Sciatic nerve (tissue), 2 donors: Measurements from ENCODE around the gene MLLT1. TPM values are rescaled to one million over a fixed set of nuclear protein-coding genes. Genes with fewer than 3 reads are reported as not detected.
"Not testable (repeated sequence)": the region's sequence is repeated elsewhere in the genome, so short reads cannot be mapped to it uniquely, and the experiment has no call there.

Experiments used
- ATAC-seq: fragments of 200-7000 bp; cut with Tn5 transposase; one replicate; pipeline ENCODE4 v1.9.1; 2020; ENCODE audit warnings: mild to moderate bottlenecking, moderate library complexity
- DNase-seq: peaks from one replicate; pipeline ENCODE4 v3.0.0-alpha.2; 2020; ENCODE audit warnings: low spot score
- intact Hi-C: fragments of 100-400 bp; cut with DNase I; formaldehyde crosslinking; loops from one replicate; pipeline ENCODE4 v1.14.2; 2022
- total RNA-seq: library from RNA; stranded (reverse); fragmentation: NEBNext Ultra II Directional; extraction: Animal tissue kit (Norgen Biotek cat#: 25700); gene quantifications from one replicate; pipeline ENCODE4 v1.2.1, GENCODE V29; 2021
- donor health status: DM: no; HTN: no; CAD: no.
- donor health status: DM: no; HTN: no; CAD: no.

The MLLT1 gene, protein sequence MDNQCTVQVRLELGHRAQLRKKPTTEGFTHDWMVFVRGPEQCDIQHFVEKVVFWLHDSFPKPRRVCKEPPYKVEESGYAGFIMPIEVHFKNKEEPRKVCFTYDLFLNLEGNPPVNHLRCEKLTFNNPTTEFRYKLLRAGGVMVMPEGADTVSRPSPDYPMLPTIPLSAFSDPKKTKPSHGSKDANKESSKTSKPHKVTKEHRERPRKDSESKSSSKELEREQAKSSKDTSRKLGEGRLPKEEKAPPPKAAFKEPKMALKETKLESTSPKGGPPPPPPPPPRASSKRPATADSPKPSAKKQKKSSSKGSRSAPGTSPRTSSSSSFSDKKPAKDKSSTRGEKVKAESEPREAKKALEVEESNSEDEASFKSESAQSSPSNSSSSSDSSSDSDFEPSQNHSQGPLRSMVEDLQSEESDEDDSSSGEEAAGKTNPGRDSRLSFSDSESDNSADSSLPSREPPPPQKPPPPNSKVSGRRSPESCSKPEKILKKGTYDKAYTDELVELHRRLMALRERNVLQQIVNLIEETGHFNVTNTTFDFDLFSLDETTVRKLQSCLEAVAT
- 72.5 TPM for total RNA-seq

DNA sequence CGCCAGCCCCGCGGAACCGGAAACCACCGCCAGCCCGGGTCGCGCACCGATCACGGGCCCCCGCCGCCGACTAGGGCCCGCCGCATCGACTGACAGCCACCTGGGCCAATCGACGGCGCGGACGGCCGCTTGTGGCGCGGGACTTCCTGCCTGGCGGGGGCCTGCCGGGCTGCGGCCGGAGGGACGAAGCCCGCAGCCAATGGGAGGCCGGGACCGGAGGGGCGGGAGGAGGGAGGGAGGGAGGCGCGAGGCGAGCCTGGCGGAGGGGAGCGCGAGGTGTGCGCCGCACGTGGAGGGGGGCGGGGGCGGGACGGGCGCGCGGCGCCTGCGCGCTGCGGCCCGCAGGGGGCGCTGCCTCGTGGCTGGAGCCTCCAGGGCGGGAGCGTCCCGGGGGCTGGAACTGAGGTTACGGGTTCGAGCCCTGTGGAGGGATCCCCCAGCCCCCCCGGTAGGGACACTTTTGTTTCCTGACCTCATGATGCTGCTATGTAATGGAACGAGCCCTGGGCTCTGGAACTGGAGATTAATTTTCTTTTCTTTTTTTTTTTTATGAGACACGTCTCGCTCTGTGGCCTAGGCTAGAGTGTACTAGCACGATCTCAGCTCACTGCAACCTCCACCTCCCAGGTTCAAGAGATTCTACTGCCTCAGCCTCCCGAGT, at the start of gene MLLT1:
Gene MLLT1, minus strand, starts transcription at position 45 of the 661 bp plus-strand sequence. CDS start 191 bp downstream, outside the sequence.
- intact Hi-C loops = loop anchor here (5.0 kb wide), 1 partner anchor 58 kb away; no protein-coding TSS in a partner anchor
- peak; percentile 98 for ATAC-seq
- DNase-seq = peak; percentile 99

DNA sequence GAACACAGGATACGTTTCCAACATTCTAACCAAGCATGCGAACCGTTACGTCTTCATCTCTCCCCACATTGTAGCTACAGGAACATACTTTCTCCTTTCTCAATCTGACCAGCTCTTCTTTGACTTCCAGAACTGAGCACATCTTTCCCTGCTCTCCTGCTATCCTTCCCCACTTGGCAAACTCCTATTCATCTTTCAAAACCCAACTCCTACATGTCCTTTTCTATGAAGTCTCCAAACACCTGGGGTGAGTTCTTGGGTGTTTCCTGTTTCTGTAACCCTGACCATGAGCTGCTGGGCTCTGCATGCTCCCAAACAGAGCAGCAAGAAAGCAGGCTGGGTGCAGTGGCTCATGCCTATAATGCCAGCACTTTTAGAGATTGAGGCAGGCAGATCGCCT, 47.0 kb upstream of the MLLT1 start:
- ATAC-seq (no peak), DNase-seq (no peak)
- intact Hi-C loops = no loop called here

DNA sequence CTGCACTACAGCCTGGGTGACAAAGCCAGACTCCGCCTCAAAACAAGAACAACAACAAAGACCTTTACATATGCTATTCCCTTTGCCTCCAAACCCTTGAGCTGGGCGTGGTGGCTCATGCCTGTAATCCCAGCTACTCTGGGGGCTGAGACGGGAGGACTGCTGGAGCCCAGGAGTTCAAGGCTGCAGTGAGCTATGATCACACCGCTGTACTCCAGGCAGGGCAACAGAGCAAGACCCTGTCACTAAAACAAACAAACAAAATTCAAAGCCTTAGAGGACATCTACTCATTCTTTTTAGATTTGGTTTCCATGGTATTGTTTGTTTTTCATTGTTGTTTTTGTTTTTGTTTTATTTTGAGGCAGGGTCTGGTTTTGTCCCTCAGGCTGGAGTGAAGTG, 45.8 kb upstream of the MLLT1 start:
- ATAC-seq (no peak), DNase-seq (no peak)
- intact Hi-C loops = no loop called here

DNA sequence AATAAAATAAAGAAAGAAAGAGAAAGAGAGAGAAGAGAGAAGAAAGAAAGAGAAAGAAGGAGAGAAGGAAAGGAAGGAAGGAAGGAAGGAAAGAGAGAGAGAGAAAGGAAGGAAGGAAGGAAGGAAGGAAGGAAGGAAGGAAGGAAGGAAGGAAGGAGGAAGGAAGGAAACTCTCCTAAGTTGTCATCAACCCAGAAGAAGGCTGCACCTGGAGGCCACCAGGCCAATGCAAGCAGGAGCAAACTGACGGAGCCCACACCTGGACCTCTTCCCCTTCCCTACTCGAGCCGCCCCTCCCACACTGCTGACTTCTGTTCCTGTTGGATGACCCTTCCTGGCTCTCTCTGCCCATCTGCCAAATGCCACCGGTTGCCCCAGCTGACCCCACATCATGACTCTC, 45.0 kb upstream of the MLLT1 start:
- intact Hi-C loops = no loop called here
- DNase-seq (no peak), ATAC-seq (no peak)

DNA sequence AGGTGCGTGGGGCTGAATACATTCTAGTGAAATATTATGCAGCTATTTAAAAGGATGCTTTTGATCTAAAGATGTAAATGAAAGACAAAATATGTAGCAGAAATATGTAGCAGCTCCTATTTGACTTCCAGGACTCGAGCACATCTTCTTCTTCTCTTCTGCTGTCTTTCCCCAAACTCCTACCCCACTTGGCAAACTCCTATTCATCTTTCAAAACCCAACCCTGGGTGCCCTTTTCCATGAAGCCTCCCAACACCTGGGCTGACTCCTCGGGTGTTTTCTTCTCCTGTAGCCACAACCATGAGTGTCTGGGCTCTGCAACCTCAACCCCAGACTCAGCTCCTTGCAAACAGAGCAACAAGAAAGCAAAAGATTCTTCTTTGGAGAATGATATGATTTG, 42.5 kb upstream of the MLLT1 start:
- DNase-seq (no peak), ATAC-seq (no peak)
- intact Hi-C loops = no loop called here

DNA sequence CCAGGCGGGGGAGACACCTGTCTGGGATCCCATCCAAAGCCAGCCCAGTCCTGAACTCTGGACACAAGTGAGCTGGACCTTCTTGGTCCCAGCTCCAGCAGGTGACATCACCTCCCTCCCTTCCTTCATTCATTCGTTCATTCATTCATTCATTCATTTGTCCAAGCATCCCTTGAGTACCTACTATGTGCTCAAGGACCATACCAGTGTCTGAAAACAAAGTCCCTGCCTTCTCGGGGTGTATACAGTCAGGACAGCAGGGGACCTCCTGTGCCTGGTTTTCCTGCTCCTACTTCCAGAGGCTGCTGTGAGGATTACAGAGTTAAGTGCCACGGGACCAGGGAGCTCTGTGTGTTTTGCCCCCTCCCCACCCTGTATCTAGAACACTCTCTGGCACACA, 39.6 kb upstream of the MLLT1 start:
- intact Hi-C loops = no loop called here
- ATAC-seq (no peak), DNase-seq (no peak)

DNA sequence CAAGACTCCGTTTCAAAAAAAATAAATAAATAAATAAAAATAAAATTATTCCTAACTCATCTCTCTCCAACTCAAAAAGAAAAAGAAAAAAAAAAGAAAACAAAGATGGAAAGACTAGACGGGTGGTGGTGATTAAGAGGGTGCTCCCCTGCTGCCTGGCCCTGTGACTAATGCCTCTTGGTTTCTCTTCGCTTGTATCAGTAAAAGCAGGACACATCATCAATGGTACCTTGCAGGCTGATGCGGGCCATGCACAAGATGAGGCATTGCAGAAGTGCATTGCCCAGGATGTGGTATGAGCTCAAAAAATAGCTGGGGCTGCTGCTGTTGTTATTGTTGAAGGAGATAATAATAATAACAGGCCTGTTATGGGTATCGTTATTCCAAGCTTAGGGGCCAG, 39.0 kb upstream of the MLLT1 start:
- intact Hi-C loops = no loop called here
- DNase-seq (no peak), ATAC-seq (no peak)

DNA sequence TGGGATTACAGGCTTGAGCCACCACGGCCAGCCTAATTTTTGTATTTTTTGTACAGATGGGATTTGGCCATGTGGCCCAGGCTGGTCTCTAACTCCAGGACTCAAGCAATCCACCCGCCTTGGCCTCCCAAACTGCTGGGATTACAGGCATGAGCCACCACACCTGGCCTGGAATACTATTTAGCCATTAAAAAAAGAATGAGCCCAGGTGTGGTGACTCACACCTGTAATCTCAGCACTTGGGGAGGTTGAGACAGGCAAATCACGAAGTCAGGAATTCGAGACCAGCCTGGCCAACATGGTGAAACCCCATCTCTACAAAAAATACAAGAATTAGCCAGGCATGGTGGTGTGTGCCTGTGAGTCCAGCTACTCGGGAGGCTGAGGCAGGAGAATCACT, 35.9 kb upstream of the MLLT1 start:
- intact Hi-C loops, ATAC-seq, DNase-seq: not testable (repeated sequence)

DNA sequence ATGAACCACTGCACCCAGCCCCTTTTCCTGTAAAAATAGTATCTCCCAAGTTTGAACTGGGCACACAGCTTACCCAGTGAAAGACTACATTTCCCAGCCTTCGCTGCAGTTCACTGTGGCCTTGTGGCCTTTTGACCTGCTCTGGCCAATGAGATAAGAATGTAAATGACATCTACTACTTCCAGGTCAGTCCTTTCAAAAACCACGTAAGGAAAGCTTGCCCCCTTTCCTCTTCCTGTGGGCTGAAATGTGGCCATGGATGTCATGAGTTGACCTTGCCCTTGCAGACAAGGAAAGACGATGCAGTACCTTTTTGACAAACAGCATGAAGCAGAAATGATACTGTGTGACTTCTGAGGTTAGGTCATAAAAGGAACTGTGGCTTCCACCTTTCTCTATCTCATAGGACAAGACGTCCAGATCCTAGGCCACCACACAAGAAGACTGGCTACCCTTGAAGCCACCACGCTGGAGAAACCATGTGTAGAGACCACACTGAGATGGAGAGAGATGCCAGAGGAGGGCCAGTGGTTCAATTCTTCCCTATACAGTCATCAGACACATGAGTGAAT, 33.7 kb upstream of the MLLT1 start:
- no peak for ATAC-seq
- intact Hi-C loops = no loop called here
- no peak for DNase-seq

DNA sequence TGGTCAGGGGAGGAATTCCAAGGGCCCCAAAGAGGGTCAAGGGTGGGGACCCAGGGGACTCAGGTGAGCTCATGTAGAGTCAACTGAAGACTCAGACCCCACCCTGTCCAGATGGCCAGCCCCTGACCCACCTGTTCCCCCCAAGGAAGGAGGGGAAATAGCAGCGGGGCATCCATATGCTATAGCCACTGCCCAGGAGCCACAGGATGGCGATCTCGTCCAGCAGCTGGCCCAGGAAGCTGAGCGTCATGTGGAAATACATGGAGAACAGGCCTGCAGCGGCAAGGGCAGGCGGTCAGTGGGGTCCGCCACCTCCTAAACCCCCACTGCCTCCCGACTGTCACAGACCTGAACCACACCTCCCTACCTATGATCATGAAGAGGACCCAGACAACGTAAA, 32.2 kb upstream of the MLLT1 start:
- ATAC-seq (no peak), DNase-seq (no peak)
- intact Hi-C loops = no loop called here

DNA sequence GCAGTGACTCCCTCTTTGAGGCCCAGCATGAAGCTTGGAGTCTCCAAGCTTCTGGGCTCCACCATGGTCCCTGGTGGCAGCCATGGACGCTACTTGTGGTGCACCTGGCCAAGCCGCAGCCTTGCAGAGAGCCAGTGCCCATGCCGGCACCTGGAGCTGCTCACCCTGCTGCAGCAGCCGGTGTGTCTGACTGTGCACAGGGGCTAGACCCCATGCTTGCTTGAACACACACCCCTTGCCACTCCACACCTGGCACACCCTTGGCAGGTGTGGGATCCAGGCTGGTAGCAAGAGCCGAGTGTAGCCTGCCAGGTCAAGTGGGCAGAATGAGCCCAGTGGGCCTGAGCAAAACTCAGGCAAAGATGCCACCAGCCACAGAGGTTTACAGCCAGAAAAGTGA, 18.6 kb upstream of the MLLT1 start:
- ATAC-seq (no peak), DNase-seq (no peak)
- intact Hi-C loops = loop anchor here (5.0 kb wide), 2 partner anchors 81 to 246 kb away; no protein-coding TSS in a partner anchor

DNA sequence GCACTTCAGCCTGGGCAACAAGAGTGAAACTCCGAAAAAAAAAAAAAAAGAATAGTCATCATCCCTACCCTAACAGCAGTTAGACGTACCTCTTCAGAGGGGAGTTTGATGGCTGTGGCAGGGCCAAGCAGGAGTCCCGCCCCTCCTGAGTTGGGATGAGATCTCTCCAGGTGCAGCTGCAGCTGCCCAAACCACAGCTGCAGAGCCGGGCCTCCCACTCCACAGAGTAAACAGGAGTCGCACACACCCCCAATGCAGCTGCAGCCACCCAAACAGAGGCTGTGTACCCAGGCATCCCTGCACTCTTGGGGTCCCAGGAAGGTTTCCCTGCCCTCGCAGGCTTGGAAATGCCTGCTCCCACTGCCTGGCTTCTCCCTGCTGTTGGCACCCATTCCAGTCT, 17.4 kb upstream of the MLLT1 start:
- intact Hi-C loops = loop anchor here (5.0 kb wide), 2 partner anchors 80 to 245 kb away; no protein-coding TSS in a partner anchor
- ATAC-seq = no peak

DNA sequence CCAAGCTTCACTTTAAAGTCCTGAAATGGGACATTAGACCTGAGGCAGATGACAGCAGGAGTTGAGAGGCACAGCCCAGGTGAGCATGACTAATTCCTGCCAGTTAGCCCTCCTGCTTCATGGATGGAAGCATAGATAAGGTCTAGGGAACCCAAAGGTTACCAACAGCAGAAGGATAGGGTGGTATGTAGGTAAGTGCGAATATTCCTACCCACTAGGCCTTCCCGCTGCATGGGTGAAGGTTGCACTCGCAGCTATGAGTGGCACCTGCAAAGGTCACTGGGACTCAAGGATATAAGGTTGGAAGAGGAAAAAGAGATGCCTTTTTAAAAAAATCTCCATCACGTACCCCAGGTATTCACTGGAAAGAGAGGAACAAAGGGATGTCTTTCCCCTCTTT, 12.2 kb upstream of the MLLT1 start:
- DNase-seq = no peak
- intact Hi-C loops = no loop called here
- no peak for ATAC-seq

More for the DNA sequence above, 17.4 kb upstream of the MLLT1 start:
- no peak for DNase-seq

DNA sequence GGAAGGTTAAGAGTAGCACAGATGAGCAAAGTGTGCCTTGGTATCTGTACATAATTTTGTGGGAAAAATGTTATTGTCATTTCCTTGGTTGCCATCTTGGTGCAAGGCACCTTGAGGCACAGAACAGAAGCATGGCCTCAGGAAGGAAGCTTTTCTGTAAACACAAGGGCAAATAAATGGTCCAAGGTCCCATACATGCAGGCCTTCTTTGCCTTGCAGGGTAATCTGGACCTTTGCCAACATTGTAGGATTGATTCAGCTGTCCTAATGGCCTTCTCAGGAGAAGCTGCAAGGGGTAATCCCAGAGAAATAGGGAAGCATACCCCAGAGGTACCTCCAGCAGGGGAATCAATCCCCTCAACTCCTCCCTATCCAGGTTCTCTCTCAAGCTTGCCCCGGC, 9.0 kb upstream of the MLLT1 start:
- DNase-seq = no peak
- ATAC-seq = no peak
- intact Hi-C loops = no loop called here

DNA sequence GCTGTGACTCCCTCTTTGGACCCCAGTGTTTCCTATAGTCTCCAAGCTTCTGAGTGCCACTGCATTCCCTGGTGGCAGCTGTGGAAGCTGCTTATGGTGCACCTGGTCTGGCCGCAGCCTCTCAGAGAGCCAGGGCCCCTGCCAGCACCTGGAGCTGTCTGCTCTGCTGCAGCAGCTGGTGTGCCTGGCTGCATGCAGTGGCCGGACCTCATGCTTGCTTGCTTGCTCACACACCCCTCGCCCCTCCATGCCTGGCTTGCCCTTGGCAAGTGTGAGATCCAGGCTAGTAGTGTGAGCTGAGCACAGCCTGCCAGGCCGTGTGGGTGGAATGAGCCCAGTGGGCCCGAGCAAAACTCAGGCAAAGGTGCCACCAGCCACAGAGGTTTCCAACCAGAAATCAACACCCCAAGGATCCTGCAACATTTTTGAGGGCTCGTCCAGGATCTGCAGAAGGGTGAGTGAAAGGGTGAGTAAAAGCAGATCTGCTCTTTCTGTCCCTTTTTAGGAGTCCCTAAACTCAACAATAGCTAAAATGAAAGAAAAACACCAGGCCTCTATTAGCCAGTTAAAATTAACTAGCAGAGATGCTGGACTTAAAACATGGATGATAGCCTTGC, 7.6 kb upstream of the MLLT1 start:
- no peak for DNase-seq
- no peak for ATAC-seq
- intact Hi-C loops = no loop called here

DNA sequence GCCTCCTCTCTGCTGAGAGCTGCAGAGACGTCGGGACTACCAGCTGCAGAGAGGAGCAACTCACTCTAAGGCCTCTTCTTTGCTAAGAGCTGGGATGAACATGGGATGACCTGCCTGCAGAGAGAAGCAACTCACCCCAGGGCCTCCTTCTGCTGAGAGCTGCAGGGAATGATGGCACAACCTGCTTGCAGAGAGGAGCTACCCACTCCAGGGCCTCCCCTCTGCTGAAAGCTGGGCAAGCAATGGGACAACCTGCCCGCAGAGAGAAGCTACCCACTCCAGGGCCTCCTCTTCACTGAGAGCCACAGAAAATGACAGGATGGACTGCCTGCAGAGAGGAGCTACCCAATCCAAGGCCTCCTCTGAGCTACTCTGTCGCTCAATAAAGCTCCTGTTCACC, 6.9 kb upstream of the MLLT1 start:
- no peak for ATAC-seq
- DNase-seq = no peak
- intact Hi-C loops = no loop called here

DNA sequence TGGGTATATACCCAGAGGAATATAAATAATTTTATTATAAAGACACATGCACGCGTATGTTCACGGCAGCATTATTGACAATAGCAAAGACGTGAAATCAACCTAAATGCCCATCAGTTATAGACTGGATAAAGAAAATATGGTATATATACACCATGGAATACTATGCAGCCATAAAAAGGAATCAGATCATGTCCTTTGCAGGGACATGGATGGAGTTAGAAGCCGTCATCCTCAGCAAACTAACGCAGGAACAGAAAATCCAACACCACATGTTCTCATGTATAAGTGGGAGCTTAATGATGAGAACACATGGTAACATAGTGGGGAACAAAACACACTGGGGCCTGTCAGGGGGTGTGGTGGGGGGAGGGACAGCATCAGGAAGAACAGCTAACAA, 2.6 kb upstream of the MLLT1 start:
- DNase-seq, intact Hi-C loops, ATAC-seq: not testable (repeated sequence)

DNA sequence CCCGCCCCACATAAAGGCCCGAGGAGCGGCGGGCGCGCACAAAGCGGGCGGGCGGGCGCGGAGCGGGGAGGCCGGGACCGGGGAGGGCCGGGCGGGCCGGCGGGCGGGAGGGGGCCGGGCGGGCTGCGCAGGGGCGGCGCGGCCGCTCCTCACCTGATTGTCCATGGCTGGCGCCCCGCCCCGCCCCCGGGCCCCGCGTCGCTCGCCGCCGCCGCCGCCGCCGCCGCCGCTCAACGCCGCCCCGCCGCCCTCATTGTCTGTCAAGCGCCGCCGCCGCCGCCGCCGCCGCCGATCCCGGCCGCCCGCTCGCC, 200 bp downstream of the MLLT1 start:
- ATAC-seq = no peak
- no peak for DNase-seq
- intact Hi-C loops = loop anchor here (5.0 kb wide), 1 partner anchor 57 kb away; no protein-coding TSS in a partner anchor
